ENCODE data around the gene SLC38A4.
"Not testable (repeated sequence)": the region's sequence is repeated elsewhere in the genome, so short reads cannot be mapped to it uniquely, and the experiment has no call there.

Gene SLC38A4

GRCh38 chr12:46825591-46826414 is at the start of gene SLC38A4:
Gene SLC38A4, minus strand, starts transcription at chr12:46825997. Its CDS starts 32,926 bp downstream, at chr12:46793071.
- DNase-seq (ENCODE audit: low spot score), result no peak

- no peak for DNase-seq (ENCODE audit: low spot score)
Observed at GRCh38 chr12:46875095-46875494, 49.3 kb upstream of the SLC38A4 start.

GRCh38 chr12:46874642-46875041 is 48.8 kb upstream of the SLC38A4 start:
- no peak for DNase-seq (ENCODE audit: low spot score)

GRCh38 chr12:46872135-46872534 is 46.3 kb upstream of the SLC38A4 start:
- no peak for DNase-seq (ENCODE audit: low spot score)

- DNase-seq (ENCODE audit: low spot score), result no peak
Observed at GRCh38 chr12:46865311-46865710, 39.5 kb upstream of the SLC38A4 start.

- no peak for DNase-seq (ENCODE audit: low spot score)
Observed at GRCh38 chr12:46858368-46858767, 32.6 kb upstream of the SLC38A4 start.

GRCh38 chr12:46857486-46857885 is 31.7 kb upstream of the SLC38A4 start:
- DNase-seq (ENCODE audit: low spot score), result no peak

GRCh38 chr12:46855760-46856159 is 30.0 kb upstream of the SLC38A4 start:
- DNase-seq (ENCODE audit: low spot score), result no peak

GRCh38 chr12:46854188-46854587 is 28.4 kb upstream of the SLC38A4 start:
- not testable (repeated sequence) for DNase-seq (ENCODE audit: low spot score)

- DNase-seq (ENCODE audit: low spot score), result not testable (repeated sequence)
Observed at GRCh38 chr12:46848792-46849191, 23.0 kb upstream of the SLC38A4 start.

GRCh38 chr12:46847001-46847400 is 21.2 kb upstream of the SLC38A4 start:
- DNase-seq (ENCODE audit: low spot score), result no peak

- DNase-seq (ENCODE audit: low spot score), result no peak
Observed at GRCh38 chr12:46843811-46844210, 18.0 kb upstream of the SLC38A4 start.

- no peak for DNase-seq (ENCODE audit: low spot score)
Observed at GRCh38 chr12:46841891-46842290, 16.1 kb upstream of the SLC38A4 start.

- DNase-seq (ENCODE audit: low spot score), result no peak
Observed at GRCh38 chr12:46839964-46840363, 14.2 kb upstream of the SLC38A4 start.

- DNase-seq (ENCODE audit: low spot score), result no peak
Observed at GRCh38 chr12:46839232-46839631, 13.4 kb upstream of the SLC38A4 start.

- no peak for DNase-seq (ENCODE audit: low spot score)
Observed at GRCh38 chr12:46835785-46836184, 10.0 kb upstream of the SLC38A4 start.

- DNase-seq (ENCODE audit: low spot score), result no peak
Observed at GRCh38 chr12:46832130-46832704, 6.4 kb upstream of the SLC38A4 start.

GRCh38 chr12:46831335-46832129 is 5.7 kb upstream of the SLC38A4 start:
- no peak for DNase-seq (ENCODE audit: low spot score)

- DNase-seq (ENCODE audit: low spot score), result no peak
Observed at GRCh38 chr12:46830731-46831334, 5.0 kb upstream of the SLC38A4 start.

- no peak for DNase-seq (ENCODE audit: low spot score)
Observed at GRCh38 chr12:46824709-46825108, 1.1 kb downstream of the SLC38A4 start.

- no peak for DNase-seq (ENCODE audit: low spot score)
Observed at GRCh38 chr12:46818642-46819041, 7.2 kb downstream of the SLC38A4 start.

- DNase-seq (ENCODE audit: low spot score), result no peak
Observed at GRCh38 chr12:46815809-46816208, 10.0 kb downstream of the SLC38A4 start.

Data from hematopoietic multipotent progenitor cell treated with erythropoietin and hydrocortisone succinate and interleukin-3 and kit ligand, for 17 days (in vitro differentiated cells).